GM23248 (cell line): ENCODE measurements around the gene MAGI1.

Experiments used
- EZH2 ChIP-seq: fragments of 200-600 bp; sonication (generic); IDR thresholded peaks from 2 replicates; pipeline ENCODE4 v1.6.1; 2018; ENCODE audit warnings: antibody characterized with exemption, mild to moderate bottlenecking; ENCODE audit not compliant: insufficient read depth, poor library complexity, severe bottlenecking
- EZH2phosphoT487 ChIP-seq: fragments of 200-600 bp; sonication (generic); IDR thresholded peaks from 2 replicates; pipeline ENCODE4 v1.6.1; 2018; ENCODE audit warnings: antibody characterized with exemption, moderate library complexity, mild to moderate bottlenecking, low read depth; ENCODE audit not compliant: insufficient read depth

- TF ChIP-seq EZH2phosphoT487 = no peak
- TF ChIP-seq EZH2 = no peak
These were observed 77.0 kb downstream of the MAGI1 start for GRCh38 chr3:65961733-65962132.
